Measurements from ENCODE around the gene OLFML2B.

The OLFML2B gene

DNA sequence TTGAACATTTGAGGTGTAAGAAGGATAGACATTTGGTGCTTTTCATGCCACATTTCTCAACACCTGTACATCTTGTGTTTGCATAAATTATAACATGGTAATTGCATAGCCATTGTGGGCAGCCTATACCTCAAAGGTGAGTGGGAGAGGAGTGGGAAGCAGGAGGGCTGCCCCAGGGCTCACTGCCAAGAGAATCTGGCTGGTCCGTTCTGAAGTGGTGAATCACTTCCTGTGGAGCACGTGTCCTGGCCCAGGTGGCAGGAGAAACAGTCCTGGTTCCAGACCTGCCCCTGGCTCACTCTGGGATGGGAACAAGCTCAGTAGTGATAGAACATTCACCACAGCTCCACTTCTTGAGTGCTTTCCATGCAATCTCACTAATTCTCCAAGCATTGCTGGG, 11.6 kb upstream of the OLFML2B start (continued):
- peak; percentile 51 for TF ChIP-seq ZNF366 (tag by site-specific recombination; conservative IDR thresholded peaks at IDR 0.05)
- no peak for TF ChIP-seq ZBTB8A (tag by site-specific recombination; IDR thresholded peaks at IDR 0.05)
- no peak for TF ChIP-seq ZNF843 (tag by site-specific recombination; IDR thresholded peaks at IDR 0.05)
- no peak for TF ChIP-seq ZNF623 (tag by site-specific recombination; IDR thresholded peaks at IDR 0.05)
- TF ChIP-seq ZBTB1 (tag by site-specific recombination; IDR thresholded peaks at IDR 0.05): no peak
- no peak for TF ChIP-seq SCRT1 (tag by site-specific recombination; IDR thresholded peaks at IDR 0.05; ENCODE audit: borderline replicate concordance)
- no peak for TF ChIP-seq KLF16 (tag by site-specific recombination; IDR thresholded peaks at IDR 0.05)
- peak; percentile 86 for TF ChIP-seq EGR2 (tag by site-specific recombination; IDR thresholded peaks at IDR 0.05; ENCODE audit: low read depth)
- TF ChIP-seq, protein P1, sequence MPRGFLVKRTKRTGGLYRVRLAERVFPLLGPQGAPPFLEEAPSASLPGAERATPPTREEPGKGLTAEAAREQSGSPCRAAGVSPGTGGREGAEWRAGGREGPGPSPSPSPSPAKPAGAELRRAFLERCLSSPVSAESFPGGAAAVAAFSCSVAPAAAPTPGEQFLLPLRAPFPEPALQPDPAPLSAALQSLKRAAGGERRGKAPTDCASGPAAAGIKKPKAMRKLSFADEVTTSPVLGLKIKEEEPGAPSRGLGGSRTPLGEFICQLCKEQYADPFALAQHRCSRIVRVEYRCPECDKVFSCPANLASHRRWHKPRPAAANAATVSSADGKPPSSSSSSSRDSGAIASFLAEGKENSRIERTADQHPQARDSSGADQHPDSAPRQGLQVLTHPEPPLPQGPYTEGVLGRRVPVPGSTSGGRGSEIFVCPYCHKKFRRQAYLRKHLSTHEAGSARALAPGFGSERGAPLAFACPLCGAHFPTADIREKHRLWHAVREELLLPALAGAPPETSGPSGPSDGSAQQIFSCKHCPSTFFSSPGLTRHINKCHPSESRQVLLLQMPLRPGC (tag by site-specific recombination; IDR thresholded peaks at IDR 0.05): no peak
- TF ChIP-seq ZNF140 (tag by site-specific recombination; IDR thresholded peaks at IDR 0.05): no peak
- TF ChIP-seq ZNF426 (tag by site-specific recombination; IDR thresholded peaks at IDR 0.05): no peak

GRCh38 chr1:162033428-162033827, 9.8 kb upstream of the OLFML2B start:
- Histone ChIP-seq H3K36me3 (ENCODE audit: control insufficient read depth in 2 of 2, insufficient read depth in 1 of 2, low read length in 2 of 2) (no peaks in the 10 kb centered on the region), H3K4me1 (ENCODE audit: control insufficient read depth, insufficient read depth, low read length) (peaks cover 3% of the 10 kb centered on the region; the same call in 1 of the 2 replicates), H3K4me3 (ENCODE audit: low read depth, low read length) (no peak overlapping the region), H3K27ac (ENCODE audit: extremely low read depth, low read depth, low read length) (no peak overlapping the region), H3K9me3 (ENCODE audit: control insufficient read depth, insufficient read depth, low read depth, low read length) (no peaks in the 10 kb centered on the region)
- no peak for TF ChIP-seq ZNF626 (tag by site-specific recombination; IDR thresholded peaks at IDR 0.05)
- TF ChIP-seq ZNF112 (tag by site-specific recombination; IDR thresholded peaks at IDR 0.05): no peak
- TF ChIP-seq ZNF785 (tag by site-specific recombination; IDR thresholded peaks at IDR 0.05): no peak
- TF ChIP-seq ZNF155 (tag by site-specific recombination; IDR thresholded peaks at IDR 0.05): no peak
- TF ChIP-seq ZNF211 (tag by site-specific recombination; IDR thresholded peaks at IDR 0.05; ENCODE audit: low read depth): no peak
- ChIA-PET CTCF (interaction anchor here (0.7 to 7.6 kb wide), 5 partner anchors 19 to 284 kb away, joined by 3 to 239 read pairs (median 4); partner anchors contain the start of gene DUSP12), POLR2A (no interaction called here)

DNA sequence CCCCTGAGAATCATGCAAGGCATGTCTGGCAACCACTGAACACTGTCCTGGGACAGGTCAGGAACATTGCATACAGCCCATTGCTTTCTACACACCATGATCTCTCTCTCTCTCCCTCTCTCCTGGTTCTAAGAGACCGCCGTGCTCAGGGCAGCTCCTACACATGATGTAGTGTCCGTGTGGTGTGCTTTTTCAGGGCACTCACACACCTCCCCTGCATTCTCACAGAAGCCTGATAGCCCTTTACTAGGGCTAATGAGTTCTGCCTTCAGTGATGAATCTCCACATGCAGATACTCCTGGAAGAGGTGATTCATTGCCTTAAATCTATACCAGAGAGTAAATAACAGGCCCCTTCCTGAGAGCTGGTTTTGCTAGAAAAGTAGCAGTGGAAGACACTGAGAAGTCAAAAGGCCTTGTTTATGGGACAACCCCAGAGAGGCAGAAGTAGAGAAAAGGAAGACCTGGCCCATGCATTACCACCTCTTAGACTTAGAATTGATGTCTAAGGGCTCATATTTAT, 7.2 kb upstream of the OLFML2B start:
- CTCF ChIA-PET: interaction anchor here (2.9 kb wide), 1 partner anchor 238 kb away, joined by 9 read pairs; no protein-coding TSS in a partner anchor
- no peak overlapping the region for H3K4me3 ChIP-seq (ENCODE audit: low read depth, low read length)

More for the DNA sequence above, 7.2 kb upstream of the OLFML2B start:
- TF ChIP-seq ZBTB8A (tag by site-specific recombination; IDR thresholded peaks at IDR 0.05) (no peak), ZNF707 (tag by site-specific recombination; IDR thresholded peaks at IDR 0.05) (no peak), ZBTB10 (tag by site-specific recombination; IDR thresholded peaks at IDR 0.05) (no peak), ZNF274 (IDR thresholded peaks at IDR 0.05; ENCODE audit: low read length) (no peak), ZNF274 (tag by site-specific recombination; IDR thresholded peaks at IDR 0.05; ENCODE audit: borderline replicate concordance) (no peak), ZNF747 (tag by site-specific recombination; IDR thresholded peaks at IDR 0.05) (no peak), OVOL3 (tag by site-specific recombination; IDR thresholded peaks at IDR 0.05) (no peak), BCL11A (tag by site-specific recombination; IDR thresholded peaks at IDR 0.05; ENCODE audit: low read depth) (no peak), ZNF133 (tag by site-specific recombination; IDR thresholded peaks at IDR 0.05) (no peak), ZNF10 (tag by site-specific recombination; IDR thresholded peaks at IDR 0.05) (no peak)
- no peaks in the 10 kb centered on the region for H3K9me3 ChIP-seq (ENCODE audit: control insufficient read depth, insufficient read depth, low read depth, low read length)
- H3K27ac ChIP-seq (ENCODE audit: extremely low read depth, low read depth, low read length): no peak overlapping the region
- POLR2A ChIA-PET: interaction anchor here (0.6 kb wide), 1 partner anchor 202 kb away, joined by 5 read pairs; no protein-coding TSS in a partner anchor
- peaks cover 3% of the 10 kb centered on the region; the same call in 1 of the 2 replicates for H3K4me1 ChIP-seq (ENCODE audit: control insufficient read depth, insufficient read depth, low read length)
- no peaks in the 10 kb centered on the region for H3K36me3 ChIP-seq (ENCODE audit: control insufficient read depth in 2 of 2, insufficient read depth in 1 of 2, low read length in 2 of 2)

Measured in HEK293 (cell line).